ENCODE data around the gene TLL2.

Gene TLL2

GRCh38 chr10:96491303-96491702 lies 22.4 kb downstream of the TLL2 start:
- H3K36me3 ChIP-seq (ENCODE audit: control insufficient read depth, insufficient read depth, low read length, severe bottlenecking) = no peaks in the 10 kb centered on the region
- H3K27me3 ChIP-seq (replicated peaks; ENCODE audit: control insufficient read depth, insufficient read depth, low read length) = peaks cover 33% of the 10 kb centered on the region
- no peaks in the 10 kb centered on the region for H3K9me3 ChIP-seq (ENCODE audit: control insufficient read depth, low read length)
- no peak overlapping the region for H3K4me3 ChIP-seq (ENCODE audit: low read length)
- no peak overlapping the region for H3K9ac ChIP-seq (ENCODE audit: low read length)
- no peaks in the 10 kb centered on the region for H3K4me1 ChIP-seq (ENCODE audit: control insufficient read depth, insufficient read depth, low read length)
- no peak for DNase-seq (ENCODE audit: low read depth)

- H3K36me3 ChIP-seq (ENCODE audit: control insufficient read depth, insufficient read depth, low read length, severe bottlenecking) = no peaks in the 10 kb centered on the region
- no peak overlapping the region for H3K9ac ChIP-seq (ENCODE audit: low read length)
- H3K4me3 ChIP-seq (ENCODE audit: low read length) = no peak overlapping the region
- peaks cover 26% of the 10 kb centered on the region for H3K27me3 ChIP-seq (replicated peaks; ENCODE audit: control insufficient read depth, insufficient read depth, low read length)
- no peak for DNase-seq (ENCODE audit: low read depth)
- H3K4me1 ChIP-seq (ENCODE audit: control insufficient read depth, insufficient read depth, low read length) = no peaks in the 10 kb centered on the region
- H3K9me3 ChIP-seq (ENCODE audit: control insufficient read depth, low read length) = peaks cover 3% of the 10 kb centered on the region
These were observed 25.4 kb downstream of the TLL2 start for GRCh38 chr10:96488161-96488935.

GRCh38 chr10:96482815-96483588 lies 30.7 kb downstream of the TLL2 start:
- no peak for DNase-seq (ENCODE audit: low read depth)

GRCh38 chr10:96478355-96478754 lies 35.4 kb downstream of the TLL2 start:
- no peaks in the 10 kb centered on the region for H3K4me1 ChIP-seq (ENCODE audit: control insufficient read depth, insufficient read depth, low read length)
- no peaks in the 10 kb centered on the region for H3K36me3 ChIP-seq (ENCODE audit: control insufficient read depth, insufficient read depth, low read length, severe bottlenecking)
- no peak overlapping the region for H3K4me3 ChIP-seq (ENCODE audit: low read length)
- no peak for DNase-seq (ENCODE audit: low read depth)
- H3K27me3 ChIP-seq (replicated peaks; ENCODE audit: control insufficient read depth, insufficient read depth, low read length) = peaks cover 42% of the 10 kb centered on the region
- H3K9ac ChIP-seq (ENCODE audit: low read length) = no peak overlapping the region
- peaks cover 21% of the 10 kb centered on the region for H3K9me3 ChIP-seq (ENCODE audit: control insufficient read depth, low read length)

More at GRCh38 chr10:96482815-96483588, 30.7 kb downstream of the TLL2 start:
- Histone ChIP-seq H3K27me3 (replicated peaks; ENCODE audit: control insufficient read depth, insufficient read depth, low read length) (peaks cover 34% of the 10 kb centered on the region), H3K9me3 (ENCODE audit: control insufficient read depth, low read length) (peaks cover 15% of the 10 kb centered on the region), H3K9ac (ENCODE audit: low read length) (no peak overlapping the region), H3K4me3 (ENCODE audit: low read length) (no peak overlapping the region), H3K36me3 (ENCODE audit: control insufficient read depth, insufficient read depth, low read length, severe bottlenecking) (no peaks in the 10 kb centered on the region), H3K4me1 (ENCODE audit: control insufficient read depth, insufficient read depth, low read length) (no peaks in the 10 kb centered on the region)

DNA sequence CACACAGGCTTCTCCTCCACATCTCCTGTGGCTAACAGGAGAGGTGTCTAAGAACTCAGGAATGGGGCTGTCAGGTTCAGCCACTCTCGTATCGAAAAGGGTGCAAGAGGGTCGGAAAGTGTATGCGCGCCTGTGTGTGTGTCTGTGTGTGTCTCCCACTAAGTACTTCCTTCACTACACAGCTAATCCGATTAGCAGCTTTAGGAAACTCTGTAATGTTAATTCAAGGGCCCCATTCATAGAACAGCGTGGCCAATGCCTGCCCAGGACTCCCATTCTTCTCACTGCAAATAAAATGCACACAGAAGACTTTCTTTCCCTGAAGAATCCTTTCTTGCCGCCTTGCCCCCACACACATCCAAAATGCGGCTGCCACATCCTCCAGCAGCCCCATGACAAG lies 39.9 kb downstream of the TLL2 start:
- no peak for DNase-seq (ENCODE audit: low read depth)

DNA sequence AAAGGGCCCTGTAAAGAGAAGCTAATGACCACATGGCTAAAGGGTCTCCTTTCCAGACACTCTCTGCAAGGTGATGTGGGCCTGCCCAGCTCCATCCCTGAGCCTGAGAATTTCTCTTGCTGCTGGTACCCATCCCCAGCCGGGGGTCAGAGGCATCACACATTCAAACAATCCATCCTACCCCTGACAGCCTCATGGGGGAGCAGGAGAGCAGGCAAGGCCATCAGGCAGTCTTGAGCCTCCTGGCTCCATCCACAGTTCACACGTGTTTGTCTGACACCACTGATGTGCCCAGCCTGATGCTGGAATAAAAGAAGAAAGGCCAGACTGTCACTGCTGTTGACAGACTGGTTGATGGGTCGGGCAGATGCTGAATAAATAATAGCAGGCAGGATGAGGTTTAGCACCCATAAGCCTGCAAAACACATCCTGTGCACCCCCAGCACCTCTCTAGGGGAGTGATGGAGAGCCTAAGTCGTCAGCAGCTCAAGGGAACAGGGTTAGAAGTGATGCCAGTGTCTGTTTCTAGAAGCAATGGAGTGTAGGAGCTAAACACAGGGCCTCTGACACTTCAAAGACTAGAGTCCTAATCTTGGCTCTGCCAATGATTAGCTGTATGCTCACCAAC lies 43.5 kb downstream of the TLL2 start:
- Histone ChIP-seq H3K4me1 (ENCODE audit: control insufficient read depth, insufficient read depth, low read length) (no peaks in the 10 kb centered on the region), H3K36me3 (ENCODE audit: control insufficient read depth, insufficient read depth, low read length, severe bottlenecking) (no peaks in the 10 kb centered on the region), H3K9ac (ENCODE audit: low read length) (no peak overlapping the region), H3K4me3 (ENCODE audit: low read length) (no peak overlapping the region), H3K9me3 (ENCODE audit: control insufficient read depth, low read length) (peaks cover 9% of the 10 kb centered on the region), H3K27me3 (replicated peaks; ENCODE audit: control insufficient read depth, insufficient read depth, low read length) (peaks cover 87% of the 10 kb centered on the region)
- peak; percentile 29 for DNase-seq (ENCODE audit: low read depth)

More for the DNA sequence above, 39.9 kb downstream of the TLL2 start:
- Histone ChIP-seq H3K36me3 (ENCODE audit: control insufficient read depth, insufficient read depth, low read length, severe bottlenecking) (no peaks in the 10 kb centered on the region), H3K9me3 (ENCODE audit: control insufficient read depth, low read length) (peaks cover 9% of the 10 kb centered on the region), H3K9ac (ENCODE audit: low read length) (no peak overlapping the region), H3K27me3 (replicated peaks; ENCODE audit: control insufficient read depth, insufficient read depth, low read length) (peaks cover 58% of the 10 kb centered on the region), H3K4me1 (ENCODE audit: control insufficient read depth, insufficient read depth, low read length) (no peaks in the 10 kb centered on the region), H3K4me3 (ENCODE audit: low read length) (no peak overlapping the region)

DNA sequence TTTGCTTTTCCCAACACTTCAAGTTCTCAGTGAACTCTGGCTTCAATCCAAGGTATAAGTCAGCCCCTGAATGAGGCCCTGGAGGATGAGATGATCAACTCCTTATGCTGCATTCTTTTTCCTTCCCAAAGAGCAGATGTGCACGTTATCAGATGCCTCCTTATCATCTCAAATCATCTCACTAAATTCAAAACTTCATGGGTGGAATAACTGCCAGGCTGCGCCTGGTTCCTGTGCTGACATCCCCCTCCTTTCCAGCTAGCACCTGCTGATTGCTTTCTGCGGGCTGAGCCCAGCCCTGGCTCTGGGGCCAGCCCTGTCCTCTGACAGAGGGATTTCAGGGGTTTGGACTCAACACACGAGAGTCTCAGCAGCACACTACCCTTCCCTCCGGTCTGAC lies 44.9 kb downstream of the TLL2 start:
- Histone ChIP-seq H3K27me3 (replicated peaks; ENCODE audit: control insufficient read depth, insufficient read depth, low read length) (peaks cover 84% of the 10 kb centered on the region), H3K9me3 (ENCODE audit: control insufficient read depth, low read length) (no peaks in the 10 kb centered on the region), H3K36me3 (ENCODE audit: control insufficient read depth, insufficient read depth, low read length, severe bottlenecking) (no peaks in the 10 kb centered on the region), H3K4me3 (ENCODE audit: low read length) (no peak overlapping the region), H3K9ac (ENCODE audit: low read length) (no peak overlapping the region), H3K4me1 (ENCODE audit: control insufficient read depth, insufficient read depth, low read length) (no peaks in the 10 kb centered on the region)
- DNase-seq (ENCODE audit: low read depth) = no peak

DNA sequence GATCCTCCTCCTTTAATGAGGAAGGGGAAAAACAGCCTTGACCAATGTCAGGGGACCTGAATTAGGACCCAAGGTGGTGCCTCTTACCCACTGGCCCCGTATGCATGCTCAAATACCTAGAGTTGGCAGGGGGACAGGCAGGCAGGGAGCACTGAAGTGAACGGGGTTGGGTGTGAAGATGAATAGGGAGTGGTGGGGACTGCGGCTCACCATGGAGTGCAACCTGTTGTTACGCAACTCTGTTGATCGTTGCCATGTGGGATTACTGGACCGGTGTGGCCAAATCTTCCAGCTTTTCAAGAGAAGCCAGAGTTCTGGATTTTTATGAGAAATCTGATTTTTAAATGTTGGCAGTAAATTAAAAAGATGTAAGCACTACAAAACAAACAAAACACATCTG lies 48.1 kb downstream of the TLL2 start:
- Histone ChIP-seq H3K4me3 (ENCODE audit: low read length) (no peak overlapping the region), H3K9me3 (ENCODE audit: control insufficient read depth, low read length) (peaks cover 17% of the 10 kb centered on the region), H3K36me3 (ENCODE audit: control insufficient read depth, insufficient read depth, low read length, severe bottlenecking) (no peaks in the 10 kb centered on the region), H3K9ac (ENCODE audit: low read length) (no peak overlapping the region), H3K4me1 (ENCODE audit: control insufficient read depth, insufficient read depth, low read length) (no peaks in the 10 kb centered on the region), H3K27me3 (replicated peaks; ENCODE audit: control insufficient read depth, insufficient read depth, low read length) (peaks cover 73% of the 10 kb centered on the region)
- no peak for DNase-seq (ENCODE audit: low read depth)

GRCh38 chr10:96463562-96463961 lies 50.2 kb downstream of the TLL2 start:
- peaks cover 54% of the 10 kb centered on the region for H3K27me3 ChIP-seq (replicated peaks; ENCODE audit: control insufficient read depth, insufficient read depth, low read length)
- peaks cover 20% of the 10 kb centered on the region for H3K9me3 ChIP-seq (ENCODE audit: control insufficient read depth, low read length)
- H3K4me1 ChIP-seq (ENCODE audit: control insufficient read depth, insufficient read depth, low read length) = no peaks in the 10 kb centered on the region
- H3K9ac ChIP-seq (ENCODE audit: low read length) = no peak overlapping the region
- DNase-seq (ENCODE audit: low read depth) = no peak
- H3K36me3 ChIP-seq (ENCODE audit: control insufficient read depth, insufficient read depth, low read length, severe bottlenecking) = no peaks in the 10 kb centered on the region
- no peak overlapping the region for H3K4me3 ChIP-seq (ENCODE audit: low read length)

- Histone ChIP-seq H3K9ac (ENCODE audit: low read length) (no peak overlapping the region), H3K4me3 (ENCODE audit: low read length) (no peak overlapping the region), H3K27me3 (replicated peaks; ENCODE audit: control insufficient read depth, insufficient read depth, low read length) (peaks cover 45% of the 10 kb centered on the region), H3K9me3 (ENCODE audit: control insufficient read depth, low read length) (peaks cover 20% of the 10 kb centered on the region), H3K4me1 (ENCODE audit: control insufficient read depth, insufficient read depth, low read length) (no peaks in the 10 kb centered on the region), H3K36me3 (ENCODE audit: control insufficient read depth, insufficient read depth, low read length, severe bottlenecking) (no peaks in the 10 kb centered on the region)
- no peak for DNase-seq (ENCODE audit: low read depth)
These were observed 51.0 kb downstream of the TLL2 start for GRCh38 chr10:96462606-96463151.

GRCh38 chr10:96460316-96460715 lies 53.4 kb downstream of the TLL2 start:
- no peak overlapping the region for H3K9ac ChIP-seq (ENCODE audit: low read length)
- DNase-seq (ENCODE audit: low read depth) = no peak
- H3K4me1 ChIP-seq (ENCODE audit: control insufficient read depth, insufficient read depth, low read length) = no peaks in the 10 kb centered on the region
- peaks cover 20% of the 10 kb centered on the region for H3K9me3 ChIP-seq (ENCODE audit: control insufficient read depth, low read length)
- no peak overlapping the region for H3K4me3 ChIP-seq (ENCODE audit: low read length)
- peaks cover 40% of the 10 kb centered on the region for H3K27me3 ChIP-seq (replicated peaks; ENCODE audit: control insufficient read depth, insufficient read depth, low read length)
- no peaks in the 10 kb centered on the region for H3K36me3 ChIP-seq (ENCODE audit: control insufficient read depth, insufficient read depth, low read length, severe bottlenecking)

Data from adipocyte (in vitro differentiated cells).